Loucy (cell line): Measurements from ENCODE around the gene CORO2B.

Experiments used
- H2AFZ ChIP-seq: fragments of 200-600 bp; sonication (generic); 2 replicates; pipeline ENCODE4 v1.6.0; 2016; ENCODE audit warnings: antibody characterized with exemption, mild to moderate bottlenecking, low read length, moderate library complexity
- H3F3A ChIP-seq: fragments of 200-600 bp; 2 replicates; pipeline ENCODE4 v1.6.0; 2016; ENCODE audit warnings: antibody characterized with exemption, low read depth, mild to moderate bottlenecking
- H3K27me3 ChIP-seq: fragments of 200-600 bp; sonication (generic); 2 replicates; pipeline ENCODE4 v1.6.1; 2014; ENCODE audit warnings: low read length, mild to moderate bottlenecking; ENCODE audit not compliant: insufficient read depth, poor library complexity, severe bottlenecking
- H3K36me3 ChIP-seq: fragments of 200-600 bp; sonication (generic); 2 replicates; pipeline ENCODE4 v1.6.1; 2016; ENCODE audit warnings: low read length; ENCODE audit not compliant: insufficient read depth
- H3K4me1 ChIP-seq: fragments of 200-600 bp; sonication (generic); 2 replicates; pipeline ENCODE4 v1.5.1; 2014; ENCODE audit warnings: low read length, mild to moderate bottlenecking; ENCODE audit not compliant: insufficient read depth, poor library complexity, severe bottlenecking
- H3K4me2 ChIP-seq: fragments of 200-600 bp; sonication (generic); 2 replicates; pipeline ENCODE4 v1.6.0; 2014; ENCODE audit warnings: antibody characterized with exemption, low read length, low read depth, mild to moderate bottlenecking; ENCODE audit not compliant: poor library complexity, severe bottlenecking
- H3K4me3 ChIP-seq: fragments of 200-600 bp; sonication (generic); 2 replicates; pipeline ENCODE4 v1.5.1; 2014; ENCODE audit warnings: low read length, mild to moderate bottlenecking, mixed read lengths; ENCODE audit not compliant: poor library complexity, severe bottlenecking
- H3K79me2 ChIP-seq: fragments of 200-600 bp; sonication (generic); 2 replicates; pipeline ENCODE4 v1.6.1; 2014; ENCODE audit warnings: low read length; ENCODE audit not compliant: insufficient read depth
- H3K9ac ChIP-seq: fragments of 200-600 bp; sonication (generic); 2 replicates; pipeline ENCODE4 v1.6.0; 2014; ENCODE audit warnings: mild to moderate bottlenecking, low read depth, low read length, moderate library complexity; ENCODE audit not compliant: poor library complexity, severe bottlenecking
- H3K9me2 ChIP-seq: fragments of 200-600 bp; sonication (generic); replicated peaks from 2 replicates; pipeline ENCODE4 v1.6.1; 2016; ENCODE audit warnings: low read depth, low read length, mixed read lengths
- H3K9me3 ChIP-seq: fragments of 200-600 bp; sonication (generic); 2 replicates; pipeline ENCODE4 v1.6.1; 2014; ENCODE audit warnings: mild to moderate bottlenecking, antibody characterized with exemption, low read length, low read depth; ENCODE audit not compliant: insufficient read depth
- H4K20me1 ChIP-seq: fragments of 200-600 bp; sonication (generic); 2 replicates; pipeline ENCODE4 v1.6.0; 2014; ENCODE audit warnings: antibody characterized with exemption, low read length, mild to moderate bottlenecking; ENCODE audit not compliant: insufficient read depth, poor library complexity, severe bottlenecking
- CTCF ChIP-seq: fragments of 200-600 bp; sonication (generic); conservative IDR thresholded peaks from 2 replicates; pipeline ENCODE4 v1.5.1; 2014; ENCODE audit warnings: mild to moderate bottlenecking, antibody characterized with exemption, low read length
- EZH2phosphoT487 ChIP-seq: fragments of 200-600 bp; IDR thresholded peaks from 2 replicates; pipeline ENCODE4 v1.6.1; 2018; ENCODE audit warnings: antibody characterized with exemption, mild to moderate bottlenecking, moderate library complexity, borderline replicate concordance

Gene CORO2B

GRCh38 chr15:68614286-68615035, 35.7 kb downstream of the CORO2B start:
- H3F3A ChIP-seq = no peaks in the 10 kb centered on the region
- H3K9me2 ChIP-seq = no peaks in the 10 kb centered on the region
- H3K27me3 ChIP-seq = no peaks in the 10 kb centered on the region
- H4K20me1 ChIP-seq = no peaks in the 10 kb centered on the region
- H3K79me2 ChIP-seq = no peaks in the 10 kb centered on the region
- no peak overlapping the region for H3K4me3 ChIP-seq
- no peak overlapping the region for H2AFZ ChIP-seq
- H3K4me2 ChIP-seq = no peak overlapping the region
- H3K4me1 ChIP-seq = no peaks in the 10 kb centered on the region
- no peaks in the 10 kb centered on the region for H3K36me3 ChIP-seq
- no peaks in the 10 kb centered on the region for H3K9me3 ChIP-seq
- TF ChIP-seq EZH2phosphoT487 (no peak), CTCF (no peak)
- no peak overlapping the region for H3K9ac ChIP-seq

GRCh38 chr15:68615301-68615700, 36.5 kb downstream of the CORO2B start:
- Histone ChIP-seq H3K4me2 (no peak overlapping the region), H3K79me2 (no peaks in the 10 kb centered on the region), H3F3A (no peaks in the 10 kb centered on the region), H3K36me3 (no peaks in the 10 kb centered on the region), H3K27me3 (no peaks in the 10 kb centered on the region), H3K4me1 (no peaks in the 10 kb centered on the region), H3K9me2 (no peaks in the 10 kb centered on the region), H3K4me3 (no peak overlapping the region), H4K20me1 (no peaks in the 10 kb centered on the region), H2AFZ (no peak overlapping the region), H3K9me3 (no peaks in the 10 kb centered on the region), H3K9ac (no peak overlapping the region)
- TF ChIP-seq CTCF (no peak), EZH2phosphoT487 (no peak)

GRCh38 chr15:68615811-68616210, 37.0 kb downstream of the CORO2B start:
- no peaks in the 10 kb centered on the region for H4K20me1 ChIP-seq
- H3K9me2 ChIP-seq = no peaks in the 10 kb centered on the region
- H3F3A ChIP-seq = no peaks in the 10 kb centered on the region
- H3K4me3 ChIP-seq = no peak overlapping the region
- no peak overlapping the region for H3K4me2 ChIP-seq
- no peak for TF ChIP-seq EZH2phosphoT487
- no peak for TF ChIP-seq CTCF
- H2AFZ ChIP-seq = no peak overlapping the region
- H3K36me3 ChIP-seq = no peaks in the 10 kb centered on the region
- H3K4me1 ChIP-seq = no peaks in the 10 kb centered on the region
- H3K9ac ChIP-seq = no peak overlapping the region
- H3K9me3 ChIP-seq = no peaks in the 10 kb centered on the region
- no peaks in the 10 kb centered on the region for H3K79me2 ChIP-seq
- no peaks in the 10 kb centered on the region for H3K27me3 ChIP-seq
